K562 (cell line): Measurements from ENCODE around the gene SEPTIN1. TPM values are rescaled to one million over a fixed set of nuclear protein-coding genes. Genes with fewer than 3 reads are reported as not detected.

Experiments
- ATAC-seq: fragments of 200-7000 bp; cut with Tn5 transposase; 3 replicates; pipeline ENCODE4 v1.9.1; 2020; ENCODE audit warnings: moderate library complexity
- BruUV-seq: library from RNA; stranded (reverse); fragments of 400-500 nt; replicated peaks from 2 replicates; lab custom pipeline; 2021; lab: Mats Ljungman, UMichigan
- CTCF ChIA-PET: fragments of 300-600 bp; formaldehyde crosslinking; extraction: SDS; loops from one replicate; lab custom pipeline; 2021; ENCODE audit warnings: low intra/inter-chr PET ratio; lab: Yijun Ruan, JAX
- POLR2A ChIA-PET: fragments of 300-600, 350-650 bp; sonication (Branson Sonifier 250); formaldehyde crosslinking; extraction: SDS; loops from one replicate; lab custom pipeline; 2021; ENCODE audit warnings: antibody characterized with exemption, inconsistent platforms; lab: Yijun Ruan, JAX
- DNase-seq, 4 experiments: peaks; one replicate each; pipeline versions ENCODE4 v3.0.0 to v3.0.0-alpha.2; 2011 to 2018; ENCODE audit warnings: low spot score in 3 of 4, mixed read lengths in 3 of 4; ENCODE audit errors: extremely low read depth in 1 of 4
- FAIRE-seq: peaks from 2 replicates; lab custom pipeline; 2011; peaks lifted over from hg19 to GRCh38; lab: Jason Lieb, UNC
- H2AFZ ChIP-seq: 2 replicates; pipeline ENCODE4 v1.6.0; 2011; ENCODE audit warnings: low read depth, low read length, control low read depth, inconsistent platforms
- H3K27ac ChIP-seq: fragments of 200-600 bp; 3 replicates; pipeline ENCODE4 v1.8.0; 2011; ENCODE audit warnings: low read depth, mild to moderate bottlenecking, control low read depth, inconsistent platforms, low read length, moderate library complexity, mixed read lengths; ENCODE audit errors: extremely low read depth
- H3K27me3 ChIP-seq, 2 experiments: fragments of 300-600 bp in 1 of 2; 2 replicates in 1 of 2; 3 replicates in 1 of 2; pipeline versions ENCODE4 v1.6.0 to v1.8.0; 2011; ENCODE audit warnings: inconsistent platforms in 2 of 2, low read length in 2 of 2, mild to moderate bottlenecking in 1 of 2, mixed read lengths in 1 of 2, moderate library complexity in 1 of 2; ENCODE audit not compliant: control insufficient read depth in 2 of 2, insufficient read depth in 2 of 2
- H3K36me3 ChIP-seq: fragments of 300-600 bp; 3 replicates; pipeline ENCODE4 v1.8.0; 2011; ENCODE audit warnings: mild to moderate bottlenecking, low read length, inconsistent platforms; ENCODE audit not compliant: control insufficient read depth, insufficient read depth
- H3K4me1 ChIP-seq, 2 experiments: fragments of 200-600 bp in 1 of 2; replicated peaks in 1 of 2; 2 replicates in 1 of 2; 3 replicates in 1 of 2; pipeline versions ENCODE4 v1.5.1 to v1.8.0; 2011; ENCODE audit warnings: inconsistent platforms in 2 of 2, low read length in 2 of 2, mild to moderate bottlenecking in 1 of 2, mixed read lengths in 1 of 2, moderate library complexity in 1 of 2; ENCODE audit not compliant: control insufficient read depth in 2 of 2, insufficient read depth in 2 of 2
- H3K4me2 ChIP-seq: 2 replicates; pipeline ENCODE4 v1.6.1; 2011; ENCODE audit warnings: low read length, control low read depth, inconsistent platforms, mixed read lengths; ENCODE audit not compliant: insufficient read depth
- H3K4me3 ChIP-seq: fragments of 200-600 bp; sonication (generic), shearing (Covaris generic); 2 replicates; pipeline ENCODE4 v1.5.1; 2016; ENCODE audit warnings: control low read depth, inconsistent platforms
- H3K79me2 ChIP-seq: fragments of 200-600 bp; 3 replicates; pipeline ENCODE4 v1.8.0; 2011; ENCODE audit warnings: low read length, inconsistent platforms; ENCODE audit not compliant: control insufficient read depth, insufficient read depth
- H3K9ac ChIP-seq, 2 experiments: 2 replicates each; pipeline versions ENCODE4 v1.6.0 to v1.6.1; 2011; ENCODE audit warnings: low read depth in 2 of 2, low read length in 2 of 2, control low read depth in 1 of 2, inconsistent platforms in 1 of 2, mild to moderate bottlenecking in 1 of 2, mixed read lengths in 1 of 2; ENCODE audit not compliant: insufficient read depth in 1 of 2
- H3K9me1 ChIP-seq: one replicate; pipeline ENCODE4 v1.6.0; 2011; ENCODE audit warnings: inconsistent platforms, mild to moderate bottlenecking, low read length, moderate library complexity; ENCODE audit not compliant: control insufficient read depth, insufficient read depth
- H3K9me3 ChIP-seq: replicated peaks from 2 replicates; pipeline ENCODE4 v1.5.1; 2011; ENCODE audit warnings: low read depth, low read length, inconsistent platforms; ENCODE audit not compliant: control insufficient read depth, insufficient read depth
- H4K20me1 ChIP-seq: replicated peaks from 2 replicates; pipeline ENCODE4 v1.6.1; 2011; ENCODE audit warnings: low read length, inconsistent platforms, mixed read lengths; ENCODE audit not compliant: control insufficient read depth, insufficient read depth
- CBFB ChIP-seq: sonication (generic); formaldehyde crosslinking; IDR thresholded peaks from 2 replicates; pipeline ENCODE4 v1.4.0; 2020; ENCODE audit warnings: mild to moderate bottlenecking, missing genetic modification reagents
- KLF10 ChIP-seq: fragments of 250-450 bp; sonication (Bioruptor Pico); IDR thresholded peaks from 2 replicates; pipeline ENCODE4 v1.6.1; 2021; ENCODE audit warnings: matching md5 sums
- MYC ChIP-seq, 2 experiments: fragments of 250-450 bp in 1 of 2; sonication (Bioruptor Pico) in 1 of 2; IDR thresholded peaks; 2 replicates each; pipeline versions ENCODE4 v1.5.1 to v1.6.1; 2012 to 2021; ENCODE audit warnings: low read depth in 2 of 2, borderline replicate concordance in 1 of 2, improper control_type of control experiment in 1 of 2, low read length in 1 of 2, mild to moderate bottlenecking in 1 of 2, moderate library complexity in 1 of 2
- NCOA1 ChIP-seq: fragments of 450-650 bp; IDR thresholded peaks from 2 replicates; pipeline ENCODE4 v1.6.1; 2016; ENCODE audit warnings: low read depth
- NCOA2 ChIP-seq, 2 experiments: fragments of 450-650 bp; IDR thresholded peaks; 2 replicates each; pipeline ENCODE4 v1.6.1; 2018; ENCODE audit warnings: mild to moderate bottlenecking in 2 of 2, moderate library complexity in 1 of 2; ENCODE audit not compliant: partially characterized antibody in 2 of 2
- SPI1 ChIP-seq: IDR thresholded peaks from 2 replicates; pipeline ENCODE4 v1.6.1; 2011; ENCODE audit warnings: low read depth, low read length, control low read depth, borderline replicate concordance
- ZFP36 ChIP-seq: fragments of 150-350 bp; IDR thresholded peaks from 2 replicates; pipeline ENCODE4 v1.6.1; 2018; ENCODE audit warnings: low read length, low read depth; ENCODE audit not compliant: partially characterized antibody
- ZKSCAN1 ChIP-seq: fragments of 150-350 bp; IDR thresholded peaks from 2 replicates; pipeline ENCODE4 v1.6.1; 2016; ENCODE audit warnings: low read depth, low read length
- ZNF431 ChIP-seq: sonication (generic); formaldehyde crosslinking; IDR thresholded peaks from 2 replicates; pipeline ENCODE4 v1.8.0; 2022; ENCODE audit warnings: mild to moderate bottlenecking, missing genetic modification reagents
- WGBS: fragments of 100-300 bp; shearing (Covaris generic); methylation state at CpG from one replicate; pipeline ENCODE4 v1.1.6; 2016; ENCODE audit warnings: low coverage, mixed read lengths; ENCODE audit not compliant: insufficient coverage; ENCODE audit errors: missing lambda C conversion rate; 5-methylcytosine and 5-hydroxymethylcytosine counted together
- in situ Hi-C: fragments of 300-500 bp; cut with MboI; formaldehyde crosslinking; loops from 4 replicates; pipeline ENCODE4 v1.15.0; 2018; ENCODE audit warnings: inconsistent platforms, mixed read lengths
- intact Hi-C: fragments of 100-400 bp; cut with micrococcal nuclease; formaldehyde crosslinking; loops from 2 replicates; pipeline ENCODE4 v1.14.2; 2022
- polyA plus RNA-seq, 8 experiments: library from polyadenylated mRNA; depleted of rRNA in 4 of 8; stranded (reverse) in 5 of 8; unstranded in 3 of 8; fragments of >200 nt; fragmentation: Nextera tagmentation in 2 of 8; fragmentation: Illumina TruSeq in 1 of 8; extraction: Ambion mirVana in 2 of 8; extraction: Trizol in 1 of 8; gene quantifications; 2 replicates each; pipeline versions ENCODE4 v1.2.1 to v1.2.3, GENCODE V29; 2011 to 2014; ENCODE audit warnings: inconsistent platforms in 1 of 8, missing spikeins in 1 of 8
- total RNA-seq, 7 experiments: library from RNA; depleted of rRNA in 6 of 7; stranded (reverse); fragments of >200 nt in 6 of 7; fragmentation: Illumina TruSeq in 2 of 7; extraction: Trizol in 2 of 7; gene quantifications; 2 replicates each; pipeline versions ENCODE4 v1.2.1 to v1.2.3, GENCODE V29; 2011 to 2021; ENCODE audit warnings: low replicate concordance in 1 of 7
- TF ChIP-seq, protein P1 (sequence below), 2 experiments: IDR thresholded peaks; 2 replicates each; pipeline ENCODE4 v1.6.1; 2011; ENCODE audit warnings: borderline replicate concordance in 1 of 2, control low read depth in 1 of 2, low read depth in 1 of 2, low read length in 1 of 2, mild to moderate bottlenecking in 1 of 2, mixed read lengths in 1 of 2, moderate library complexity in 1 of 2; ENCODE audit not compliant: insufficient read depth in 1 of 2, insufficient read length in 1 of 2, poor library complexity in 1 of 2, severe bottlenecking in 1 of 2; ENCODE audit errors: extremely low read depth in 1 of 2
- TF ChIP-seq, protein P2 (sequence below): fragments of 150-350 bp; conservative IDR thresholded peaks from 2 replicates; pipeline ENCODE4 v1.6.1; 2014; ENCODE audit warnings: low read length
- TF ChIP-seq, protein P3 (sequence below): sonication (generic); formaldehyde crosslinking; IDR thresholded peaks from 2 replicates; pipeline ENCODE4 v1.8.1; 2023; ENCODE audit warnings: mild to moderate bottlenecking, missing genetic modification reagents, moderate library complexity
- TF ChIP-seq, protein P4 (sequence below): fragments of 250-450 bp; sonication (Bioruptor Pico); IDR thresholded peaks from 2 replicates; pipeline ENCODE4 v1.5.0; 2022; ENCODE audit warnings: mild to moderate bottlenecking

SEPTIN1 gene
- total and polyA plus RNA-seq, 9 of the 15 experiments (the other 6 are each of a cell fraction or from before 2014, with no cell fraction given), result 0.23 to 5.6 (median 1.7) TPM; not detected in 1

DNA sequence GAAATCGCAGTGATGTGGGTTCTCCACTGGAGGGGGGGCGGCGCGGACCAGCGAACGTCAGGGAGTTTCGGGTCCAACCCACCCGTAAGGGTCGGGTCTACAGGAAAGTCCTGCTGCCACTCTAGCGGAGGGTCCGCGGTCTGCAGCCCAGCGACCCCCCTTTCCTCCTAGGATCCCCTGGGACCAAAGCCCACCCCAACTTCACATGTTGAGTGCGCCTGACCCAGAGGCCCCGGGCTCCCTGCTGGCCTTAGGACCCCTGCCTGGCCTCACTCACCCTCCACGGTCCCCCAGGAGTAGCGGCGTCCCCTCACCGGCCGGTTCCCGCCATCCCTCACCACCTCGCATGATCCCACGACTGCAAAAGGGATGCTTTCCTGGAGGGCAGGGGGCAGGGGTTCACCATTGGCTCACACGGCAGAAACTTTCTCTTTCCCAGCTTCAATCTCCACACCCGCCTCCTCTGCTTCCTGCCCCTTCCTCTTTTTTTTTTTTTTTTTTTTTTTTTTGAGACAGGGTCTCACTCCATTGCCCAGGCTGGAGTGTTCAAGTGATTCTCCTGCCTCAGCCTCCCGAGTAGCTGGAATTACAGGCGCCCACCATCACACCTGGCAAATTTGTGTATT lies 3.1 kb downstream of the SEPTIN1 start:
- Histone ChIP-seq H3K4me1 (peaks cover 46 to 62% of the 10 kb centered on the region in 2 experiments), H3K27ac (peak overlapping the region; percentile 83), H3K4me3 (peak overlapping the region; percentile 55), H3K9me3 (no peaks in the 10 kb centered on the region), H3K9ac (peak overlapping the region; percentile 66 to 95), H3K79me2 (peaks cover 16% of the 10 kb centered on the region), H3K36me3 (peaks cover 7% of the 10 kb centered on the region; the same call in 1 of the 3 replicates), H2AFZ (peak overlapping the region; percentile 71), H3K27me3 (no peaks in the 10 kb centered on the region), H3K9me1 (no peaks in the 10 kb centered on the region), H4K20me1 (no peaks in the 10 kb centered on the region), H3K4me2 (peak overlapping the region; percentile 83)
- CTCF ChIA-PET, result no interaction called here
- POLR2A ChIA-PET, result interaction anchor here (1.6 kb wide), 1 partner anchor 14 kb away, joined by 5 read pairs; no protein-coding TSS in a partner anchor
- intact Hi-C loops, result loop anchor here (10.0 kb wide), 1 partner anchor 314 kb away; the partner anchor contains the start of gene ALDOA
- 30% methylated on average over 18 of the region's 27 CpGs for WGBS
- TSS peak; percentile 67 for BruUV-seq
- DNase-seq (peak in 1 of 4 experiments; percentile 11), FAIRE-seq (no peak), ATAC-seq (no peak)
- in situ Hi-C loops, result no loop called here
- TF ChIP-seq ZNF431, result 0 out of 2 replicates have a peak, but pooled peaks have one; percentile 9
- TF ChIP-seq SPI1, result 0 out of 2 replicates have a peak, but pooled peaks have one; percentile 30
- TF ChIP-seq, protein P1, sequence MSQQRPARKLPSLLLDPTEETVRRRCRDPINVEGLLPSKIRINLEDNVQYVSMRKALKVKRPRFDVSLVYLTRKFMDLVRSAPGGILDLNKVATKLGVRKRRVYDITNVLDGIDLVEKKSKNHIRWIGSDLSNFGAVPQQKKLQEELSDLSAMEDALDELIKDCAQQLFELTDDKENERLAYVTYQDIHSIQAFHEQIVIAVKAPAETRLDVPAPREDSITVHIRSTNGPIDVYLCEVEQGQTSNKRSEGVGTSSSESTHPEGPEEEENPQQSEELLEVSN (IDR thresholded peaks at IDR 0.05; ENCODE audit: borderline replicate concordance in 1 of 2, extremely low read depth in 1 of 2, insufficient read depth in 1 of 2, insufficient read length in 1 of 2, low read depth in 1 of 2, low read length in 1 of 2, poor library complexity in 1 of 2, severe bottlenecking in 1 of 2), result no peak
- TF ChIP-seq, protein P2, sequence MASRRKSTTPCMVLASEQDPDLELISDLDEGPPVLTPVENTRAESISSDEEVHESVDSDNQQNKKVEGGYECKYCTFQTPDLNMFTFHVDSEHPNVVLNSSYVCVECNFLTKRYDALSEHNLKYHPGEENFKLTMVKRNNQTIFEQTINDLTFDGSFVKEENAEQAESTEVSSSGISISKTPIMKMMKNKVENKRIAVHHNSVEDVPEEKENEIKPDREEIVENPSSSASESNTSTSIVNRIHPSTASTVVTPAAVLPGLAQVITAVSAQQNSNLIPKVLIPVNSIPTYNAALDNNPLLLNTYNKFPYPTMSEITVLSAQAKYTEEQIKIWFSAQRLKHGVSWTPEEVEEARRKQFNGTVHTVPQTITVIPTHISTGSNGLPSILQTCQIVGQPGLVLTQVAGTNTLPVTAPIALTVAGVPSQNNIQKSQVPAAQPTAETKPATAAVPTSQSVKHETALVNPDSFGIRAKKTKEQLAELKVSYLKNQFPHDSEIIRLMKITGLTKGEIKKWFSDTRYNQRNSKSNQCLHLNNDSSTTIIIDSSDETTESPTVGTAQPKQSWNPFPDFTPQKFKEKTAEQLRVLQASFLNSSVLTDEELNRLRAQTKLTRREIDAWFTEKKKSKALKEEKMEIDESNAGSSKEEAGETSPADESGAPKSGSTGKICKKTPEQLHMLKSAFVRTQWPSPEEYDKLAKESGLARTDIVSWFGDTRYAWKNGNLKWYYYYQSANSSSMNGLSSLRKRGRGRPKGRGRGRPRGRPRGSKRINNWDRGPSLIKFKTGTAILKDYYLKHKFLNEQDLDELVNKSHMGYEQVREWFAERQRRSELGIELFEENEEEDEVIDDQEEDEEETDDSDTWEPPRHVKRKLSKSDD, result no peak
- TF ChIP-seq CBFB (CRISPR knock-in tag), result no peak
- no peak for TF ChIP-seq KLF10
- no peak for TF ChIP-seq ZKSCAN1
- no peak for TF ChIP-seq NCOA2 (IDR thresholded peaks at IDR 0.05; ENCODE audit: partially characterized antibody in 2 of 2)
- TF ChIP-seq NCOA1, result no peak
- TF ChIP-seq MYC (IDR thresholded peaks at IDR 0.05; ENCODE audit: low read depth, low read length), result no peak
- TF ChIP-seq MYC (CRISPR knock-in tag; IDR thresholded peaks at IDR 0.05; ENCODE audit: borderline replicate concordance, low read depth), result 0 out of 2 replicates have a peak, but pooled peaks have one; percentile 38
- TF ChIP-seq ZFP36, result no peak
- TF ChIP-seq, protein P3, sequence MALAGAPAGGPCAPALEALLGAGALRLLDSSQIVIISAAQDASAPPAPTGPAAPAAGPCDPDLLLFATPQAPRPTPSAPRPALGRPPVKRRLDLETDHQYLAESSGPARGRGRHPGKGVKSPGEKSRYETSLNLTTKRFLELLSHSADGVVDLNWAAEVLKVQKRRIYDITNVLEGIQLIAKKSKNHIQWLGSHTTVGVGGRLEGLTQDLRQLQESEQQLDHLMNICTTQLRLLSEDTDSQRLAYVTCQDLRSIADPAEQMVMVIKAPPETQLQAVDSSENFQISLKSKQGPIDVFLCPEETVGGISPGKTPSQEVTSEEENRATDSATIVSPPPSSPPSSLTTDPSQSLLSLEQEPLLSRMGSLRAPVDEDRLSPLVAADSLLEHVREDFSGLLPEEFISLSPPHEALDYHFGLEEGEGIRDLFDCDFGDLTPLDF, result no peak
- TF ChIP-seq, protein P4, sequence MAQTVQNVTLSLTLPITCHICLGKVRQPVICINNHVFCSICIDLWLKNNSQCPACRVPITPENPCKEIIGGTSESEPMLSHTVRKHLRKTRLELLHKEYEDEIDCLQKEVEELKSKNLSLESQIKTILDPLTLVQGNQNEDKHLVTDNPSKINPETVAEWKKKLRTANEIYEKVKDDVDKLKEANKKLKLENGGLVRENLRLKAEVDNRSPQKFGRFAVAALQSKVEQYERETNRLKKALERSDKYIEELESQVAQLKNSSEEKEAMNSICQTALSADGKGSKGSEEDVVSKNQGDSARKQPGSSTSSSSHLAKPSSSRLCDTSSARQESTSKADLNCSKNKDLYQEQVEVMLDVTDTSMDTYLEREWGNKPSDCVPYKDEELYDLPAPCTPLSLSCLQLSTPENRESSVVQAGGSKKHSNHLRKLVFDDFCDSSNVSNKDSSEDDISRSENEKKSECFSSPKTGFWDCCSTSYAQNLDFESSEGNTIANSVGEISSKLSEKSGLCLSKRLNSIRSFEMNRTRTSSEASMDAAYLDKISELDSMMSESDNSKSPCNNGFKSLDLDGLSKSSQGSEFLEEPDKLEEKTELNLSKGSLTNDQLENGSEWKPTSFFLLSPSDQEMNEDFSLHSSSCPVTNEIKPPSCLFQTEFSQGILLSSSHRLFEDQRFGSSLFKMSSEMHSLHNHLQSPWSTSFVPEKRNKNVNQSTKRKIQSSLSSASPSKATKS (CRISPR knock-in tag), result no peak
